HepG2 (cell line): ENCODE results near the gene GANC. TPM values are rescaled to one million over a fixed set of nuclear protein-coding genes. Genes with fewer than 3 reads are reported as not detected.

Experiments
- ADNP ChIP-seq: sonication (generic); formaldehyde crosslinking; IDR thresholded peaks from 2 replicates; pipeline ENCODE4 v1.4.0; 2020; ENCODE audit warnings: missing genetic modification reagents
- ARHGAP35 ChIP-seq: sonication (generic); formaldehyde crosslinking; IDR thresholded peaks from 2 replicates; pipeline ENCODE4 v1.9.0; 2022; ENCODE audit warnings: mild to moderate bottlenecking, inconsistent platforms, moderate library complexity, missing genetic modification reagents, borderline replicate concordance
- ATF7-NPFF ChIP-seq: sonication (generic); formaldehyde crosslinking; IDR thresholded peaks from 2 replicates; pipeline ENCODE4 v1.8.1; 2023; ENCODE audit warnings: mild to moderate bottlenecking, low read depth, missing genetic modification reagents, moderate library complexity
- CHCHD3 ChIP-seq: sonication (generic); formaldehyde crosslinking; IDR thresholded peaks from 2 replicates; pipeline ENCODE4 v1.8.0; 2022; ENCODE audit warnings: mild to moderate bottlenecking, missing genetic modification reagents, moderate library complexity
- HES4 ChIP-seq: sonication (generic); formaldehyde crosslinking; IDR thresholded peaks from 2 replicates; pipeline ENCODE4 v1.9.0; 2021; ENCODE audit warnings: mild to moderate bottlenecking, missing genetic modification reagents, borderline replicate concordance
- HNRNPK ChIP-seq: fragments of 200-400 bp; formaldehyde crosslinking; IDR thresholded peaks from 2 replicates; pipeline ENCODE4 v1.6.1; 2018; ENCODE audit warnings: low read length, low read depth, moderate library complexity, mild to moderate bottlenecking; ENCODE audit not compliant: poor library complexity, severe bottlenecking
- NR2F6 ChIP-seq, 2 experiments: IDR thresholded peaks; 2 replicates each; pipeline ENCODE4 v1.6.1; 2016; ENCODE audit warnings: antibody characterized with exemption in 1 of 2, mild to moderate bottlenecking in 1 of 2
- POLR2AphosphoS2 ChIP-seq: IDR thresholded peaks from 2 replicates; pipeline ENCODE4 v1.6.1; 2011; ENCODE audit warnings: low read depth, low read length, improper control_type of control experiment
- RAD21 ChIP-seq: fragments of 450-650 bp; formaldehyde crosslinking; IDR thresholded peaks from 2 replicates; pipeline ENCODE4 v1.5.0; 2020; ENCODE audit warnings: mild to moderate bottlenecking
- ZBTB3 ChIP-seq: sonication (generic); formaldehyde crosslinking; IDR thresholded peaks from 2 replicates; pipeline ENCODE4 v1.4.0; 2020; ENCODE audit warnings: low read depth, mild to moderate bottlenecking, moderate library complexity, missing genetic modification reagents, borderline replicate concordance
- ZNF20 ChIP-seq: sonication (generic); formaldehyde crosslinking; IDR thresholded peaks from 2 replicates; pipeline ENCODE4 v1.4.0; 2020; ENCODE audit warnings: mild to moderate bottlenecking, moderate library complexity, missing genetic modification reagents
- ZNF773 ChIP-seq: sonication (generic); formaldehyde crosslinking; IDR thresholded peaks from 2 replicates; pipeline ENCODE4 v1.4.0; 2020; ENCODE audit warnings: missing genetic modification reagents, borderline replicate concordance
- ZSCAN29 ChIP-seq: sonication (generic); formaldehyde crosslinking; conservative IDR thresholded peaks from 2 replicates; pipeline ENCODE4 v1.4.0; 2020; ENCODE audit warnings: mild to moderate bottlenecking, missing genetic modification reagents
- polyA plus RNA-seq, 8 experiments: library from polyadenylated mRNA; depleted of rRNA in 3 of 8; stranded (reverse) in 7 of 8; unstranded in 1 of 8; fragments of >200 nt; fragmentation: Illumina TruSeq in 4 of 8; extraction: Trizol in 4 of 8; gene quantifications; 2 replicates each; pipeline versions ENCODE4 v1.2.1 to v1.2.3, GENCODE V29; 2011 to 2016; ENCODE audit warnings: low read depth in 4 of 8, missing spikeins in 1 of 8, mixed read lengths in 1 of 8; ENCODE audit not compliant: insufficient read depth in 1 of 8
- total RNA-seq, 5 experiments: library from RNA; depleted of rRNA; stranded (reverse); fragments of >200 nt; fragmentation: Illumina TruSeq; extraction: Trizol; gene quantifications; 2 replicates each; pipeline ENCODE4 v1.2.3, GENCODE V29; 2016; ENCODE audit warnings: low read depth in 1 of 5
- TF ChIP-seq, protein P1 (sequence below): sonication (generic); formaldehyde crosslinking; IDR thresholded peaks from 2 replicates; pipeline ENCODE4 v1.5.0; 2020; ENCODE audit warnings: missing genetic modification reagents, mild to moderate bottlenecking, borderline replicate concordance
- TF ChIP-seq, protein P2 (sequence below): sonication (generic); formaldehyde crosslinking; IDR thresholded peaks from 2 replicates; pipeline ENCODE4 v1.4.0; 2020; ENCODE audit warnings: missing genetic modification reagents
- TF ChIP-seq, protein P3 (sequence below), 2 experiments: fragments of 450-650 bp in 1 of 2; sonication (generic) in 1 of 2; formaldehyde crosslinking; IDR thresholded peaks; 2 replicates each; pipeline versions ENCODE4 v1.5.0 to v1.8.0; 2020 to 2022; ENCODE audit warnings: mild to moderate bottlenecking in 1 of 2, missing genetic modification reagents in 1 of 2
- TF ChIP-seq, protein P4 (sequence below): sonication (generic); formaldehyde crosslinking; IDR thresholded peaks from 2 replicates; pipeline ENCODE4 v1.5.0; 2020; ENCODE audit warnings: missing genetic modification reagents
- TF ChIP-seq, protein P5 (sequence below): sonication (generic); formaldehyde crosslinking; IDR thresholded peaks from 2 replicates; pipeline ENCODE4 v1.5.0; 2020; ENCODE audit warnings: mild to moderate bottlenecking, low read depth, missing genetic modification reagents, borderline replicate concordance
- TF ChIP-seq, protein P6 (sequence below): sonication (generic); formaldehyde crosslinking; IDR thresholded peaks from 2 replicates; pipeline ENCODE4 v1.4.0; 2020; ENCODE audit warnings: mild to moderate bottlenecking, missing genetic modification reagents
- TF ChIP-seq, protein P7 (sequence below): sonication (generic); formaldehyde crosslinking; IDR thresholded peaks from 2 replicates; pipeline ENCODE4 v1.5.0; 2020; ENCODE audit warnings: mild to moderate bottlenecking, missing genetic modification reagents

The GANC gene
- total and polyA plus RNA-seq, 2 of the 13 experiments (the other 11 are each of a cell fraction or from before 2014, with no cell fraction given), result 17.0 to 21.0 TPM

DNA sequence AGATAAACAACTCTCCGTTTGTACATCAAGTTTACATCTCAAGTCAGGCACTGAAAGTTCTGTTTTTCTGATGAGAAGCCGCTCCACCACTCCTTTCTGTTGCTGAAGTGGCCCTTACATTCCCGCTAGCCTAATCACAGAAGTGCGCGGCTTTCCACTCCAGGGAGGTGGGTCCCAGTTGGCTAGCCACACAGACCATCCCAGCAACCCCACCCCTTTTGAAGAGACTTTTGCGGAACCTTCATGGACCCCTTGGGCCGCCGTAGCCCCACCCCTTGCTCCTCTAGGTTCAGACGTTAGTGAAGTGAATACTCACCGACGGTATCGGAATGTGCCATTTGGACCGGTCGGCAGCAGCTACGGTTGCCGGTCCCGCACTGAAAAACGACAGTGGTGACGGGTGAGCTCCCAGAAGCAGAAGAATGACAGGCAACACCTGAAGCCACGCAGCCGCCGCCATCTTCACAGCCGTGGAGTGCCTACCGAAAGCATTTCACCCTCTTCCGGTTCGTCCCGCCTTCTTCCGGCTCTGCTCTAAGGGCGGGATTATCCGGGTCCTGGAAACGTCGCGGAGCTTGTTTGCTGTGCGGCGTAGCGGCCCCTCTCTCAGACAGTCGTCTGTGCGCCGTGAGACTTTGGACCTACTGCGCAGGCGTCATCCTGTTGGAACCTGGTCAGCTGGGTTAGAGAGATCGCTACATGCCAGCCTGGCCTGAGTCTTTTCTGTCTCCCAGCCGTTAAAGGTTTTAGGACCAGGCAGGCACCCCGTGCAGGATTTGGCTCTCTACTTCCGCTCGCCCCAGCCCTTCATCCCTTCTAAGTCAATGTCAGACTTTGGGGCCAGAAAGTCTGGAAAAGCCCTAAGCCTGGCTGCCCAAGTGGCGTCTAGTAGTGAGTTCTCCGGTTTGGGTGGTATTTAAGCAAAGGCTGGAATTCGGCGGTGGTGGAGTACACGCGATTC, at the start of gene GANC, which contains the start of gene TMEM87A (continued):
- TF ChIP-seq CHCHD3 (CRISPR knock-in tag) (no peak), ADNP (CRISPR knock-in tag) (no peak), ZBTB3 (CRISPR knock-in tag) (no peak), ZSCAN29 (CRISPR knock-in tag) (peak; percentile 67), ZNF773 (CRISPR knock-in tag) (no peak), POLR2AphosphoS2 (peak; percentile 95), RAD21 (CRISPR knock-in tag) (peak; percentile 7; the same call in 1 of the 2 replicates), ZNF20 (CRISPR knock-in tag) (0 out of 2 replicates have a peak, but pooled peaks have one; percentile 41), ARHGAP35 (CRISPR knock-in tag) (no peak; the same call in 1 of the 2 replicates), ATF7-NPFF (CRISPR knock-in tag) (peak; percentile 73), HNRNPK (no peak), HES4 (0 out of 2 replicates have a peak, but pooled peaks have one; percentile 61), NR2F6 (IDR thresholded peaks at IDR 0.05) (no peak), NR2F6 (CRISPR knock-in tag; IDR thresholded peaks at IDR 0.05) (no peak)
- TF ChIP-seq, protein P1, sequence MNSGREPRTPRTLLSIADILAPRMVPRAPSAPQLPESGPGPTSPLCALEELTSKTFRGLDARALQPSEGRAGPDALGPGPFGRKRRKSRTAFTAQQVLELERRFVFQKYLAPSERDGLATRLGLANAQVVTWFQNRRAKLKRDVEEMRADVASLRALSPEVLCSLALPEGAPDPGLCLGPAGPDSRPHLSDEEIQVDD, result no peak
- TF ChIP-seq, protein P2, sequence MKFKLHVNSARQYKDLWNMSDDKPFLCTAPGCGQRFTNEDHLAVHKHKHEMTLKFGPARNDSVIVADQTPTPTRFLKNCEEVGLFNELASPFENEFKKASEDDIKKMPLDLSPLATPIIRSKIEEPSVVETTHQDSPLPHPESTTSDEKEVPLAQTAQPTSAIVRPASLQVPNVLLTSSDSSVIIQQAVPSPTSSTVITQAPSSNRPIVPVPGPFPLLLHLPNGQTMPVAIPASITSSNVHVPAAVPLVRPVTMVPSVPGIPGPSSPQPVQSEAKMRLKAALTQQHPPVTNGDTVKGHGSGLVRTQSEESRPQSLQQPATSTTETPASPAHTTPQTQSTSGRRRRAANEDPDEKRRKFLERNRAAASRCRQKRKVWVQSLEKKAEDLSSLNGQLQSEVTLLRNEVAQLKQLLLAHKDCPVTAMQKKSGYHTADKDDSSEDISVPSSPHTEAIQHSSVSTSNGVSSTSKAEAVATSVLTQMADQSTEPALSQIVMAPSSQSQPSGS (CRISPR knock-in tag), result peak; percentile 56
- TF ChIP-seq, protein P3, sequence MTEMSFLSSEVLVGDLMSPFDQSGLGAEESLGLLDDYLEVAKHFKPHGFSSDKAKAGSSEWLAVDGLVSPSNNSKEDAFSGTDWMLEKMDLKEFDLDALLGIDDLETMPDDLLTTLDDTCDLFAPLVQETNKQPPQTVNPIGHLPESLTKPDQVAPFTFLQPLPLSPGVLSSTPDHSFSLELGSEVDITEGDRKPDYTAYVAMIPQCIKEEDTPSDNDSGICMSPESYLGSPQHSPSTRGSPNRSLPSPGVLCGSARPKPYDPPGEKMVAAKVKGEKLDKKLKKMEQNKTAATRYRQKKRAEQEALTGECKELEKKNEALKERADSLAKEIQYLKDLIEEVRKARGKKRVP (CRISPR knock-in tag; IDR thresholded peaks at IDR 0.05), result no peak
- TF ChIP-seq, protein P4, sequence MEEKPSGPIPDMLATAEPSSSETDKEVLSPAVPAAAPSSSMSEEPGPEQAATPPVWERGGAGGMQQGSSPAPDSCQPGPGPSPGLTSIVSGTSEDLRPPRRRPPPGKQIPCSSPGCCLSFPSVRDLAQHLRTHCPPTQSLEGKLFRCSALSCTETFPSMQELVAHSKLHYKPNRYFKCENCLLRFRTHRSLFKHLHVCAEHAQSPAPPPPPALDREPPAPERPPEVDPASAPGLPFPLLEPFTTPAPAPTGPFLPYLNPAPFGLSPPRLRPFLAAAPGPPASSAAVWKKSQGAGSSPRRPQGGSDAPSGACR, result no peak
- TF ChIP-seq, protein P5, sequence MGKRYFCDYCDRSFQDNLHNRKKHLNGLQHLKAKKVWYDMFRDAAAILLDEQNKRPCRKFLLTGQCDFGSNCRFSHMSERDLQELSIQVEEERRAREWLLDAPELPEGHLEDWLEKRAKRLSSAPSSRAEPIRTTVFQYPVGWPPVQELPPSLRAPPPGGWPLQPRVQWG (CRISPR knock-in tag), result no peak
- TF ChIP-seq, protein P6, sequence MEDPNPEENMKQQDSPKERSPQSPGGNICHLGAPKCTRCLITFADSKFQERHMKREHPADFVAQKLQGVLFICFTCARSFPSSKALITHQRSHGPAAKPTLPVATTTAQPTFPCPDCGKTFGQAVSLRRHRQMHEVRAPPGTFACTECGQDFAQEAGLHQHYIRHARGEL (CRISPR knock-in tag), result no peak
- TF ChIP-seq, protein P7, sequence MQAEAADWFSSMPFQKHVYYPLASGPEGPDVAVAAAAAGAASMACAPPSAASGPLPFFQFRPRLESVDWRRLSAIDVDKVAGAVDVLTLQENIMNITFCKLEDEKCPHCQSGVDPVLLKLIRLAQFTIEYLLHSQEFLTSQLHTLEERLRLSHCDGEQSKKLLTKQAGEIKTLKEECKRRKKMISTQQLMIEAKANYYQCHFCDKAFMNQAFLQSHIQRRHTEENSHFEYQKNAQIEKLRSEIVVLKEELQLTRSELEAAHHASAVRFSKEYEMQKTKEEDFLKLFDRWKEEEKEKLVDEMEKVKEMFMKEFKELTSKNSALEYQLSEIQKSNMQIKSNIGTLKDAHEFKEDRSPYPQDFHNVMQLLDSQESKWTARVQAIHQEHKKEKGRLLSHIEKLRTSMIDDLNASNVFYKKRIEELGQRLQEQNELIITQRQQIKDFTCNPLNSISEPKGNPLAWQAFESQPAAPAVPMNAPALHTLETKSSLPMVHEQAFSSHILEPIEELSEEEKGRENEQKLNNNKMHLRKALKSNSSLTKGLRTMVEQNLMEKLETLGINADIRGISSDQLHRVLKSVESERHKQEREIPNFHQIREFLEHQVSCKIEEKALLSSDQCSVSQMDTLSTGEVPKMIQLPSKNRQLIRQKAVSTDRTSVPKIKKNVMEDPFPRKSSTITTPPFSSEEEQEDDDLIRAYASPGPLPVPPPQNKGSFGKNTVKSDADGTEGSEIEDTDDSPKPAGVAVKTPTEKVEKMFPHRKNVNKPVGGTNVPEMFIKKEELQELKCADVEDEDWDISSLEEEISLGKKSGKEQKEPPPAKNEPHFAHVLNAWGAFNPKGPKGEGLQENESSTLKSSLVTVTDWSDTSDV (CRISPR knock-in tag), result no peak
